Duodenal mucosa (tissue), 2 donors: ENCODE data around the gene CSF1R.
"Not testable (repeated sequence)": the region's sequence is repeated elsewhere in the genome, so short reads cannot be mapped to it uniquely, and the experiment has no call there.

ENCODE experiments used
- H3K27ac ChIP-seq: one replicate; pipeline ENCODE4 v1.7.0; 2013; ENCODE audit warnings: low read depth, low read length
- H3K27me3 ChIP-seq, 2 donors: one replicate each; pipeline ENCODE4 v1.7.0; 2013; ENCODE audit warnings: low read length in 2 of 2, control low read depth in 1 of 2; ENCODE audit not compliant: insufficient read depth in 2 of 2, control insufficient read depth in 1 of 2
- H3K36me3 ChIP-seq, 2 donors: one replicate each; pipeline ENCODE4 v1.7.0; 2013; ENCODE audit warnings: low read length in 2 of 2, control low read depth in 1 of 2; ENCODE audit not compliant: insufficient read depth in 2 of 2, control insufficient read depth in 1 of 2
- H3K4me1 ChIP-seq, 2 donors: one replicate each; pipeline ENCODE4 v1.7.0; 2013; ENCODE audit warnings: low read length in 2 of 2, control low read depth in 1 of 2; ENCODE audit not compliant: insufficient read depth in 2 of 2, control insufficient read depth in 1 of 2
- H3K4me3 ChIP-seq, 2 donors: one replicate each; pipeline ENCODE4 v1.7.0; 2013; ENCODE audit warnings: low read length in 2 of 2, low read depth in 1 of 2
- H3K9ac ChIP-seq, 2 donors: one replicate each; pipeline ENCODE4 v1.7.0; 2013; ENCODE audit warnings: low read length in 2 of 2, low read depth in 1 of 2
- H3K9me3 ChIP-seq, 2 donors: one replicate each; pipeline ENCODE4 v1.7.0; 2013; ENCODE audit warnings: low read length in 2 of 2, control low read depth in 1 of 2; ENCODE audit not compliant: control insufficient read depth in 1 of 2

The CSF1R gene

DNA sequence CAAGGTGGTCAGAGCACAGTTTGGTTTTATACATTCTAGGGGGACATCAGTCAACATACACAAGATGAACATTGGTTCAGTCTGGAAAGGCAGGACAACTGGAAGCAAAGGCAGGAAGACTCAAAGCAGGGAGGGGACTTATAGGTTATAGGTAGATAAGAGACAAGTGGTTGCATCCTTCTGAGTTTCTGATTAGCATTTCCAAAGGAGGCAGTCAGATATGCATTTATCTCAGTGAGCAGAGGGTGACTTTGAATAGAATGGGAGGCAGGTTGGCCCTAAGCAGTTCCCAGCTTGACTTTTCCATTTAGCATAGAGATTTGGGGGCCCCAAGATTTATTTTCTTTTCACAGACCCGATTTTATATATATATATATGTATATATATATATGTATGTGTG is 58.3 kb downstream of the CSF1R start:
- H3K27ac ChIP-seq, H3K4me3 ChIP-seq, H3K9ac ChIP-seq, H3K4me1 ChIP-seq, H3K27me3 ChIP-seq, H3K9me3 ChIP-seq: not testable (repeated sequence)
- peaks cover 49 to 87% of the 10 kb centered on the region in 2 donors for H3K36me3 ChIP-seq

- no peaks in the 10 kb centered on the region for H3K27me3 ChIP-seq
- peaks cover 36 to 84% of the 10 kb centered on the region in 2 donors for H3K36me3 ChIP-seq
- peaks cover 0 to 3% of the 10 kb centered on the region in 2 donors for H3K4me1 ChIP-seq
- H3K9me3 ChIP-seq, result no peaks in the 10 kb centered on the region
- H3K27ac ChIP-seq, result no peak overlapping the region
- H3K9ac ChIP-seq, result no peak overlapping the region
- no peak overlapping the region for H3K4me3 ChIP-seq
These were observed 59.6 kb downstream of the CSF1R start for GRCh38 chr5:150026682-150027172.

DNA sequence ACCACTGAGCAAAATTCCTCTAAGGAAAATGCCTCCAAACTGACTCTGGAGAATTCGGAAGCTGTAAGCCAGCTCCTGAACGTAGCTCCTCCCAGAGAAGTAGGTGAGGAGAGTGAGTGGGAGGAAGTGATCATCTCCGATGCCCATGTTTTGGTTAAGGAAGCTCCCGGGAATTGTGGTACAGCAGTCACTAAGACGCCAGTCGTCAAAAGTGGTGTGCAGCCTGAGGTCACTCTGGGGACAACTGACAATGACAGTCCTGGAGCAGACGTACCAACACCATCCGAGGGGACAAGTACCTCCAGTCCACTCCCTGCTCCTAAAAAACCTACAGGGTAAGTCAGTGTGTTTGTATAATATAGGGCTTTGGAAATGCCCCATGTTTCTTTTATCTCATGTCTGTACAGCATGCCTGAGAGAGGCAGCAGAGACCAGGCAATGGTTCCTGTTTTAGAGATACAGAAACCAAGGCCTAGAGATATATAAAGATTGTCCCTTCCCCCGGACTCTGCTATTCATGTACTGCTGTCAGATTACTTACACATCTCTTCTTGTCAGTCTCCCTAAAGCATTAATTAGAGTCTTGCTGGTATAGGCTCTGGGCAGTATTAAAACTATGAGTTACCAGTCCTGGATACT is 61.9 kb downstream of the CSF1R start:
- H3K4me1 ChIP-seq, result peaks cover 0 to 3% of the 10 kb centered on the region in 2 donors
- no peak overlapping the region for H3K27ac ChIP-seq
- H3K27me3 ChIP-seq, result no peaks in the 10 kb centered on the region
- H3K4me3 ChIP-seq, result no peak overlapping the region
- no peak overlapping the region for H3K9ac ChIP-seq
- peaks cover 38 to 84% of the 10 kb centered on the region in 2 donors for H3K36me3 ChIP-seq
- no peaks in the 10 kb centered on the region for H3K9me3 ChIP-seq

- Histone ChIP-seq H3K27ac (no peak overlapping the region), H3K9me3 (no peaks in the 10 kb centered on the region), H3K4me1 (peaks cover 0 to 3% of the 10 kb centered on the region in 2 donors), H3K36me3 (peaks cover 49 to 90% of the 10 kb centered on the region in 2 donors), H3K9ac (no peak overlapping the region), H3K4me3 (no peak overlapping the region), H3K27me3 (no peaks in the 10 kb centered on the region)
These were observed 63.2 kb downstream of the CSF1R start for GRCh38 chr5:150023136-150023535.

GRCh38 chr5:150022681-150023080 is 63.7 kb downstream of the CSF1R start:
- no peak overlapping the region for H3K4me3 ChIP-seq
- peaks cover 52 to 89% of the 10 kb centered on the region in 2 donors for H3K36me3 ChIP-seq
- H3K9ac ChIP-seq, result no peak overlapping the region
- H3K9me3 ChIP-seq, result no peaks in the 10 kb centered on the region
- H3K27ac ChIP-seq, result no peak overlapping the region
- peaks cover 0 to 3% of the 10 kb centered on the region in 2 donors for H3K4me1 ChIP-seq
- H3K27me3 ChIP-seq, result no peaks in the 10 kb centered on the region

DNA sequence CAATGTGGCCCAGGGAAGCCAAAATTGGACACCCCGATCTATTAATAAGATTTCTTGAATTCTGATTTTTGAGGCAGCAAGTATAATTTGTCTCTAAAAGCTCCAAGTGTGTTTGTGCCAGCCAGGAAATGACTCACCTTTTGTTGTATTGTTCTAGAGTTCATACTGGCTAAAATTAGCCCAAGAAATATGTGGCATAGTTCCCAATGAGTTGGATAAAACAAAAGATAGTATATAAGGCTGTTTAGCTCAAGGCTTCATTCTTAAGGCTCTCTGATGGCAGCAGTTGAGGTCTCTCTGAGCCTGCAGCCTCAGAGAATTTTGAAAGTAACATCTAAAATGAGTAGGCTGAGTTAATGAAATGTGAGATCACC is 64.2 kb downstream of the CSF1R start:
- H3K9me3 ChIP-seq, result no peaks in the 10 kb centered on the region
- no peak overlapping the region for H3K4me3 ChIP-seq
- no peak overlapping the region for H3K27ac ChIP-seq
- peaks cover 52 to 88% of the 10 kb centered on the region in 2 donors for H3K36me3 ChIP-seq
- H3K4me1 ChIP-seq, result peaks cover 0 to 6% of the 10 kb centered on the region in 2 donors
- H3K9ac ChIP-seq, result no peak overlapping the region
- H3K27me3 ChIP-seq, result no peaks in the 10 kb centered on the region

DNA sequence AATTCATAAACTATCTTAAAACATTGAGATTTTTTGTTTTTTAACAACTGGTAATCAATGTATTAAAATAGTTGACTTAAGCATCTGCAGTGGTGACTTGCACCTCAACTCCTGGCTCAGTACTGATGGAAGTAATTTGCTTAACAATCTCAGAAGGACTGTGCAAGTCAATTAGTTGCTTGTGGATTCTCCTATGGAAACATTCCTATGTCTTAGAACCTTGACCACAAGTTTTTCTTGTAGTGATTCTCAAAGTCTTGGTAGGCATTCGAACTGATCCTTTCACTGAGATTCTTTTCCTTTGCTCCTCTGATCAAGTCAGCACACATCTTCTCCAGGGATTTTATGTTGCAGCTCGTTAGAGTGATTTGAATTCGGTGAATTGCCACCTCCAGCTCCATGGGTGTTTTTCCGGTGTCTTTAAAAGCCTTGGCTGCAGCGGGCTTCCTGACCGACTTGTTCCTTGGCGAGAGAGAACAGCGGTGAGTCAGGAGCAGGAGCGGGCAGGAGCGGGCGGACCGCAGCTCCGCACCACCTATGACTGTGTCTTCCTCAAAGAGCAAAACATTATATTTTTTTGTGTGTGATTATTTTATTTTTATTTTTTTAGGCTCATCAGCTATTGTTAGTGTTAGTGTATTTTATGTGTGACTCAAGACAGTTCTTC is 64.7 kb downstream of the CSF1R start:
- Histone ChIP-seq H3K27me3 (no peaks in the 10 kb centered on the region), H3K9me3 (no peaks in the 10 kb centered on the region), H3K36me3 (peaks cover 48 to 83% of the 10 kb centered on the region in 2 donors), H3K27ac (no peak overlapping the region), H3K4me3 (no peak overlapping the region), H3K4me1 (peaks cover 0 to 6% of the 10 kb centered on the region in 2 donors), H3K9ac (no peak overlapping the region)

DNA sequence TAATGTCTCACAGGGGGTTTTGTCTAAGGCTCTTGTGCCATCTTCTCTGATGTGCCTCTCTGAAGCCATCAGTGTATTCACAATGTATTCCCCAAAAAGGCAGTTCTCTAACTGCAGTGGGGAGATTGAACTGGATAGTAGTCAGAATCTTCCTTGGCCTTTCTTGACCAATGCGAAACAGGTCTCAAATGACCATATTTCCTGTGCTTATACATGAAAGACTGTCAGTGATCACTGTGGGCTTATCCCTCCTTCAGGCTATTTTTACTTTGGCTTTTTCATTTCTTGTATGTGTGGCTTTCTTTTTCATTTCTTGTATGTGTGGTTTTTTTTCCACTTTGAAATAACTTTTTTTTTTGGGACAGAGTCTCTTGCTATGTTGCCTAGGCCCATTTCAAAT is 66.1 kb downstream of the CSF1R start:
- no peak overlapping the region for H3K9ac ChIP-seq
- H3K4me3 ChIP-seq, result no peak overlapping the region
- H3K4me1 ChIP-seq, result peaks cover 0 to 6% of the 10 kb centered on the region in 2 donors
- peaks cover 0 to 3% of the 10 kb centered on the region in 2 donors for H3K9me3 ChIP-seq
- peaks cover 46 to 87% of the 10 kb centered on the region in 2 donors for H3K36me3 ChIP-seq
- no peaks in the 10 kb centered on the region for H3K27me3 ChIP-seq
- H3K27ac ChIP-seq, result no peak overlapping the region

DNA sequence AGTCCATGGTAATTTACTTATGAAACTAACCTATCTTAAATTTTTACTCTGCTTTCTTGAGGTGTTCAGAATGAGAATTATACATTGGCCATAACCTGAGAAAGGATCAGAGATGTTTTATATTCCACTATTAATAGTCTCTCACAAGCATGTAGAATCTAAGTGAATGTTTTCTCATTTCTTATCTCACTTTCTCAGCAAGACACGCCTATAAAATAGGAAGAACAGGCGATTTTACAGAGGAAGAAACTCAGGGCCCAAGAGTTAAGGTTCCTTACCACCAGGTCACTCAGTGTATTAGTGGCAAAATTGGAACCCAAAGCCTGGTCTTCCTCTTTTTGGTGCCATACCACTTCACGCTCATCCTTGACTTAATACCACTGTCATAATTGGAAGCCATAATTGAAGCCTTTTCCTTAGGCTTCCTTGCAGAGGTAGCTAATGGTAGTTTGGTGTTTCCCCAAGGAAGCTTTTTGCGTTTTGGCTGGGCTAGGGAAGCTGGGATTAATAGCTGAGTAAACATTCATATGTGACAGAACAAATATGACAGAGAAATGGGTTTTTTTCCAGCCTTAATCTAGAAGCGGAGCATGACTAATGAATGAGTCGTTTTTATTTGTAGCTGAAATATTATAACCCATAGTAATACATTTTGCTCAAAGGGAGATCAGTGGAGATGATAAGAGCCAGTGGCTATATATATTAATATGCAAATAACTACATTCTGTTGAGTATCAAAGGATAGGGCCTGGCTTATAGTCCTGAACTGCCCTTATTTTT is 68.9 kb downstream of the CSF1R start:
- no peaks in the 10 kb centered on the region for H3K27me3 ChIP-seq
- peaks cover 0 to 5% of the 10 kb centered on the region in 2 donors for H3K9me3 ChIP-seq
- no peak overlapping the region for H3K9ac ChIP-seq
- H3K27ac ChIP-seq, result no peak overlapping the region
- H3K4me3 ChIP-seq, result no peak overlapping the region
- H3K36me3 ChIP-seq, result peaks cover 49 to 91% of the 10 kb centered on the region in 2 donors
- H3K4me1 ChIP-seq, result peaks cover 0 to 9% of the 10 kb centered on the region in 2 donors

DNA sequence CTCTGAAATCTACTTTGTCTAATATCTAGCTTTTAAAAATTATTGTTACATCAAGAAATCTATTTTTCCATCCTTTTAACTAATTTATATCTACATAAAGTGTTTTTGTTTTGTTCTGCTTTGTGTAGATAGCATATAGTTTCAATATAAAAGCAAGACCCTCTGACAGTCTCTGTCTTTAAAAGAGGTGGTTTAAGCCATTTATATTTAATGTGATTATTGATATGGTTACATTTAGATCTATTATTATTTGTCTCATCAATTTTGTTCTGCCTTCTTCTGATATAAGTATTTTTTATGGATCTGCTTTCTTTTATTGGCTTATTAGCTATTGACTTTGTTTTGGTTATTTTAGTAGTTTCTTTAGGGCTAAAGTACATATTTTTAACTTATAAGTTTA is 69.8 kb downstream of the CSF1R start:
- no peak overlapping the region for H3K27ac ChIP-seq
- peaks cover 0 to 6% of the 10 kb centered on the region in 2 donors for H3K4me1 ChIP-seq
- no peak overlapping the region for H3K4me3 ChIP-seq
- H3K9me3 ChIP-seq, result peaks cover 0 to 5% of the 10 kb centered on the region in 2 donors
- H3K27me3 ChIP-seq, result no peaks in the 10 kb centered on the region
- peaks cover 53 to 90% of the 10 kb centered on the region in 2 donors for H3K36me3 ChIP-seq
- H3K9ac ChIP-seq, result no peak overlapping the region
